ENCODE results near the gene MTRF1L. TPM values are rescaled to one million over a fixed set of nuclear protein-coding genes. Genes with fewer than 3 reads are reported as not detected.

The MTRF1L gene
- total RNA-seq, 1 experiment from 2014 or later: 8.0 TPM

- Histone ChIP-seq H3K4me1 (replicated peaks; ENCODE audit: insufficient read depth) (peaks cover 26% of the 10 kb centered on the region), H3F3A (ENCODE audit: insufficient read depth, low read depth) (peaks cover 11% of the 10 kb centered on the region), H3K27ac (no peak overlapping the region), H3K4me3 (no peak overlapping the region), H3K9me3 (ENCODE audit: insufficient read depth, low read depth) (no peaks in the 10 kb centered on the region), H3K9me2 (ENCODE audit: insufficient read depth) (no peaks in the 10 kb centered on the region), H3K36me3 (ENCODE audit: low read depth) (peaks cover 19% of the 10 kb centered on the region), H4K20me1 (ENCODE audit: insufficient read depth) (peaks cover 25% of the 10 kb centered on the region), H2AFZ (no peak overlapping the region), H3K4me2 (peak overlapping the region; percentile 80), H3K79me2 (ENCODE audit: low read depth) (peaks cover 87% of the 10 kb centered on the region), H3K27me3 (ENCODE audit: insufficient read depth, low read depth) (no peaks in the 10 kb centered on the region)
- intact Hi-C loops (cut with micrococcal nuclease; ENCODE audit: unreplicated experiment): no loop called here
- DNase-seq: no peak
- no TSS peak for BruUV-seq (replicated peaks)
- ChIA-PET POLR2A (ENCODE audit: unreplicated experiment) (no interaction called here), CTCF (no interaction called here)
- TF ChIP-seq CTCF (conservative IDR thresholded peaks at IDR 0.05) (no peak), EZH2 (IDR thresholded peaks at IDR 0.05; ENCODE audit: low read depth) (no peak)
Observed at GRCh38 chr6:152979116-152979515, 23.4 kb downstream of the MTRF1L start.

- no TSS peak for BruUV-seq (replicated peaks)
- no peak for TF ChIP-seq EZH2 (IDR thresholded peaks at IDR 0.05; ENCODE audit: low read depth)
- TF ChIP-seq CTCF (conservative IDR thresholded peaks at IDR 0.05): no peak
- Histone ChIP-seq H4K20me1 (ENCODE audit: insufficient read depth) (peaks cover 25% of the 10 kb centered on the region), H2AFZ (no peak overlapping the region), H3K4me1 (replicated peaks; ENCODE audit: insufficient read depth) (peaks cover 26% of the 10 kb centered on the region), H3K4me3 (no peak overlapping the region), H3K27ac (no peak overlapping the region), H3K9me2 (ENCODE audit: insufficient read depth) (no peaks in the 10 kb centered on the region), H3K79me2 (ENCODE audit: low read depth) (peaks cover 97% of the 10 kb centered on the region), H3K36me3 (ENCODE audit: low read depth) (peaks cover 27% of the 10 kb centered on the region), H3K9me3 (ENCODE audit: insufficient read depth, low read depth) (no peaks in the 10 kb centered on the region), H3K27me3 (ENCODE audit: insufficient read depth, low read depth) (no peaks in the 10 kb centered on the region), H3K4me2 (no peak overlapping the region), H3F3A (ENCODE audit: insufficient read depth, low read depth) (peaks cover 3% of the 10 kb centered on the region)
- intact Hi-C loops (cut with micrococcal nuclease; ENCODE audit: unreplicated experiment): no loop called here
- no peak for DNase-seq
- ChIA-PET CTCF (no interaction called here), POLR2A (ENCODE audit: unreplicated experiment) (interaction anchor here (0.7 kb wide), 1 partner anchor 26 kb away, joined by 7 read pairs; no protein-coding TSS in a partner anchor)
Observed at GRCh38 chr6:152978058-152978457, 24.5 kb downstream of the MTRF1L start.

- no peak overlapping the region for H3K4me2 ChIP-seq
- H2AFZ ChIP-seq: no peak overlapping the region
- ChIA-PET POLR2A (ENCODE audit: unreplicated experiment) (interaction anchor here (0.7 kb wide), 1 partner anchor 26 kb away, joined by 7 read pairs; no protein-coding TSS in a partner anchor), CTCF (interaction anchor here (0.5 kb wide), 1 partner anchor 17 kb away, joined by 15 read pairs; no protein-coding TSS in a partner anchor)
- H3K9me2 ChIP-seq (ENCODE audit: insufficient read depth): no peaks in the 10 kb centered on the region
- peaks cover 4% of the 10 kb centered on the region for H3F3A ChIP-seq (ENCODE audit: insufficient read depth, low read depth)
- intact Hi-C loops (cut with micrococcal nuclease; ENCODE audit: unreplicated experiment): no loop called here
- H3K27ac ChIP-seq: no peak overlapping the region
- no TSS peak for BruUV-seq (replicated peaks)
- peaks cover 32% of the 10 kb centered on the region for H3K36me3 ChIP-seq (ENCODE audit: low read depth)
- no peak for TF ChIP-seq EZH2 (IDR thresholded peaks at IDR 0.05; ENCODE audit: low read depth)
- no peak for TF ChIP-seq CTCF (conservative IDR thresholded peaks at IDR 0.05)
- H4K20me1 ChIP-seq (ENCODE audit: insufficient read depth): peaks cover 22% of the 10 kb centered on the region
- no peaks in the 10 kb centered on the region for H3K9me3 ChIP-seq (ENCODE audit: insufficient read depth, low read depth)
- H3K27me3 ChIP-seq (ENCODE audit: insufficient read depth, low read depth): no peaks in the 10 kb centered on the region
- no peak overlapping the region for H3K4me3 ChIP-seq
- H3K79me2 ChIP-seq (ENCODE audit: low read depth): peaks cover 96% of the 10 kb centered on the region
- peaks cover 26% of the 10 kb centered on the region for H3K4me1 ChIP-seq (replicated peaks; ENCODE audit: insufficient read depth)
- no peak for DNase-seq
Observed at GRCh38 chr6:152977556-152977955, 25.0 kb downstream of the MTRF1L start.
